ENCODE measurements around the gene HDHD3. TPM values are rescaled to one million over a fixed set of nuclear protein-coding genes. Genes with fewer than 3 reads are reported as not detected.
A peak's percentile ranks its signal among the peaks of the same experiment; 100 is the strongest.

Gene HDHD3
- total RNA-seq, 4 donors from 2014 or later = 37.1 to 67.7 (median 53.0) TPM

DNA sequence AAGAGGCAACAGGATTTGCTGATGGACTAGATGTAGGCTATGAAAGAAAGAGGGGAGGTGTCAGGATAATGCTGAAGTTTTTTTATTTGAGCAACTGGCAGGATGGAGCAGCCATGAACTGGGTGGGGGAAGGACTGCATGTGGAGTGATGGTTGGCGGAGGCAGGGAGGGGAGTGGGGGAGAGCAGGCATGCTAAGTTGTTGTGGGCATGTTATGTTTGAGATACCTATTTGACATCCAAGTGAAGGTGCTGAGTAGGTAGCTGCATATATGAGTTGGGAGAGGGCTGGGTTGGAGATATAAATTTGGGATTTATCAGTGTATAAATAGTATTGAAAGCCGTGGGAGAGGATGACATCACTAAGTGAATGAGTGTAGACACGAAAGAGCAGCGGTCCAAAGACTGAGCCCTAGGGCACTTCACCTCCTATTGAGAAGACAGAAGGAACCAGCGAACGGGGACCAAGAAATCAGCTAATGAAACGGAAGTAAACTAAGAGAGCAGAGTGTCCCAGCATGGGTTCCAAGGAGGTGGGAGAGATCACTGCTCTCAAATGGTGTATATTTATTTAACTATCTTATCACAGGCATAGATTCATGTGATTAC, 20.0 kb downstream of the HDHD3 start:
- no peak overlapping the region for H3K4me3 ChIP-seq (replicated peaks in 1 of 3)
- WGBS, 2 donors = 61 to 62% methylated on average over 7 of the region's 7 CpGs
- H3K27ac ChIP-seq = peak overlapping the region in 2 of 3 donors; percentile 24 to 43
- intact Hi-C loops (cut with DNase I) = no loop called here
- no peaks in the 10 kb centered on the region for H3K27me3 ChIP-seq
- peaks cover 5 to 14% of the 10 kb centered on the region in 2 donors for H3K4me1 ChIP-seq
- H3K9me3 ChIP-seq = no peaks in the 10 kb centered on the region
- H3K36me3 ChIP-seq = no peaks in the 10 kb centered on the region
- TF ChIP-seq, protein P1, sequence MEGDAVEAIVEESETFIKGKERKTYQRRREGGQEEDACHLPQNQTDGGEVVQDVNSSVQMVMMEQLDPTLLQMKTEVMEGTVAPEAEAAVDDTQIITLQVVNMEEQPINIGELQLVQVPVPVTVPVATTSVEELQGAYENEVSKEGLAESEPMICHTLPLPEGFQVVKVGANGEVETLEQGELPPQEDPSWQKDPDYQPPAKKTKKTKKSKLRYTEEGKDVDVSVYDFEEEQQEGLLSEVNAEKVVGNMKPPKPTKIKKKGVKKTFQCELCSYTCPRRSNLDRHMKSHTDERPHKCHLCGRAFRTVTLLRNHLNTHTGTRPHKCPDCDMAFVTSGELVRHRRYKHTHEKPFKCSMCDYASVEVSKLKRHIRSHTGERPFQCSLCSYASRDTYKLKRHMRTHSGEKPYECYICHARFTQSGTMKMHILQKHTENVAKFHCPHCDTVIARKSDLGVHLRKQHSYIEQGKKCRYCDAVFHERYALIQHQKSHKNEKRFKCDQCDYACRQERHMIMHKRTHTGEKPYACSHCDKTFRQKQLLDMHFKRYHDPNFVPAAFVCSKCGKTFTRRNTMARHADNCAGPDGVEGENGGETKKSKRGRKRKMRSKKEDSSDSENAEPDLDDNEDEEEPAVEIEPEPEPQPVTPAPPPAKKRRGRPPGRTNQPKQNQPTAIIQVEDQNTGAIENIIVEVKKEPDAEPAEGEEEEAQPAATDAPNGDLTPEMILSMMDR (IDR thresholded peaks at IDR 0.05) = no peak
- no peak for TF ChIP-seq POLR2A (IDR thresholded peaks at IDR 0.05)
- peak; percentile 52 to 58 for DNase-seq

- TF ChIP-seq, protein P1 (IDR thresholded peaks at IDR 0.05) = no peak
- no peak for TF ChIP-seq POLR2A (IDR thresholded peaks at IDR 0.05)
- Histone ChIP-seq H3K36me3 (no peaks in the 10 kb centered on the region), H3K4me1 (peaks cover 0 to 11% of the 10 kb centered on the region in 2 donors), H3K27ac (no peak overlapping the region), H3K4me3 (replicated peaks in 1 of 3) (no peak overlapping the region), H3K9me3 (no peaks in the 10 kb centered on the region), H3K27me3 (no peaks in the 10 kb centered on the region)
- DNase-seq = no peak
- intact Hi-C loops (cut with DNase I) = no loop called here
- WGBS, 2 donors = 93 to 95% methylated on average over 4 of the region's 4 CpGs
Observed at GRCh38 chr9:113355040-113355596, 21.7 kb downstream of the HDHD3 start.

- no peaks in the 10 kb centered on the region for H3K9me3 ChIP-seq
- H3K36me3 ChIP-seq = no peaks in the 10 kb centered on the region
- no peak for DNase-seq
- intact Hi-C loops (cut with DNase I) = no loop called here
- 82 to 95% methylated on average over 1 of the region's 1 CpG for WGBS, 2 donors
- TF ChIP-seq POLR2A (IDR thresholded peaks at IDR 0.05) = no peak
- TF ChIP-seq, protein P1 (IDR thresholded peaks at IDR 0.05) = no peak
- peaks cover 0 to 11% of the 10 kb centered on the region in 2 donors for H3K4me1 ChIP-seq
- H3K27ac ChIP-seq = peak overlapping the region in 1 of 3 donors; percentile 8
- no peaks in the 10 kb centered on the region for H3K27me3 ChIP-seq
- no peak overlapping the region for H3K4me3 ChIP-seq (replicated peaks in 1 of 3)
Observed at GRCh38 chr9:113352411-113352810, 24.4 kb downstream of the HDHD3 start.

- no peak overlapping the region for H3K4me3 ChIP-seq (replicated peaks in 1 of 3)
- intact Hi-C loops (cut with DNase I) = no loop called here
- H3K4me1 ChIP-seq = peaks cover 0 to 11% of the 10 kb centered on the region in 2 donors
- WGBS, 2 donors = 79 to 84% methylated on average over 6 of the region's 6 CpGs
- H3K9me3 ChIP-seq = no peaks in the 10 kb centered on the region
- TF ChIP-seq, protein P1 (IDR thresholded peaks at IDR 0.05) = no peak
- no peak for TF ChIP-seq POLR2A (IDR thresholded peaks at IDR 0.05)
- no peak for DNase-seq
- H3K36me3 ChIP-seq = no peaks in the 10 kb centered on the region
- H3K27ac ChIP-seq = peak overlapping the region in 1 of 3 donors; percentile 8
- no peaks in the 10 kb centered on the region for H3K27me3 ChIP-seq
Observed at GRCh38 chr9:113352006-113352405, 24.8 kb downstream of the HDHD3 start.

GRCh38 chr9:113350937-113351336, 25.8 kb downstream of the HDHD3 start:
- H3K27ac ChIP-seq = peak overlapping the region in 1 of 3 donors; percentile 73
- peaks cover 0 to 11% of the 10 kb centered on the region in 2 donors for H3K4me1 ChIP-seq
- no peaks in the 10 kb centered on the region for H3K36me3 ChIP-seq
- intact Hi-C loops (cut with DNase I) = no loop called here
- H3K27me3 ChIP-seq = no peaks in the 10 kb centered on the region
- no peak for DNase-seq
- TF ChIP-seq, protein P1 (IDR thresholded peaks at IDR 0.05) = no peak
- TF ChIP-seq POLR2A (IDR thresholded peaks at IDR 0.05) = no peak
- H3K9me3 ChIP-seq = no peaks in the 10 kb centered on the region
- 67 to 71% methylated on average over 6 of the region's 6 CpGs for WGBS, 2 donors
- H3K4me3 ChIP-seq (replicated peaks in 1 of 3) = no peak overlapping the region

Data from thyroid gland (tissue), 4 donors.